PFSK-1 (cell line): ENCODE results near the gene PPID.

Source experiments
- FOXP2 ChIP-seq: optimal IDR thresholded peaks from 2 replicates; pipeline ENCODE3; 2011; ENCODE audit warnings: borderline replicate concordance, control low read depth, inconsistent platforms; ENCODE audit not compliant: insufficient read depth; ENCODE audit errors: extremely low read length, extremely low read depth
- POLR2AphosphoS5 ChIP-seq: IDR thresholded peaks from 2 replicates; pipeline ENCODE4 v1.6.1; 2012; ENCODE audit warnings: low read depth, mild to moderate bottlenecking, control low read depth, low read length, moderate library complexity

DNA sequence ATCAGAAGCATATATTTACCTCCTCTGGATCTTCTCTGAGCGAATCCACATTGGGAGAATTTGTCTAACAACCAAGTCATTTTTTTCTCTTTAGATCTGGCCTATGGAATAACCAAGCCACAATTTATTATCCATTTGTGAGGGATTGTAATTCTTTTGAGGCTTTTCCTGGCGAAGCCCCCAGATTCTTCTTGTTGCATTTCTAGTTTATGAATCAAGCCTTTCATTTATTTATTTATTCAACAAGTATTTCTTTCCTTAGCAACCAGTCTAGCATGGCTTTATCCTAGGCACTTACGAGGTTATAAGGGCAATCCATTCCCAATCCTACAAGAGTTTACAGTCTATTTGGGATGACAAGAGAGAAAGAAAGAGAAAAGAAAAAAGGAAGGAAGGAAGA lies 27.2 kb upstream of the PPID start:
- TF ChIP-seq POLR2AphosphoS5, result no peak
- TF ChIP-seq FOXP2, result no peak
